Measurements from ENCODE around the gene ZMYM3. TPM values are rescaled to one million over a fixed set of nuclear protein-coding genes. Genes with fewer than 3 reads are reported as not detected.
"Not testable (repeated sequence)": the region's sequence is repeated elsewhere in the genome, so short reads cannot be mapped to it uniquely, and the experiment has no call there.

The ZMYM3 gene
- total and polyA plus RNA-seq, 9 of the 15 experiments (the other 6 are each of a cell fraction or from before 2014, with no cell fraction given), result 4.3 to 36.3 (median 16.8) TPM

DNA sequence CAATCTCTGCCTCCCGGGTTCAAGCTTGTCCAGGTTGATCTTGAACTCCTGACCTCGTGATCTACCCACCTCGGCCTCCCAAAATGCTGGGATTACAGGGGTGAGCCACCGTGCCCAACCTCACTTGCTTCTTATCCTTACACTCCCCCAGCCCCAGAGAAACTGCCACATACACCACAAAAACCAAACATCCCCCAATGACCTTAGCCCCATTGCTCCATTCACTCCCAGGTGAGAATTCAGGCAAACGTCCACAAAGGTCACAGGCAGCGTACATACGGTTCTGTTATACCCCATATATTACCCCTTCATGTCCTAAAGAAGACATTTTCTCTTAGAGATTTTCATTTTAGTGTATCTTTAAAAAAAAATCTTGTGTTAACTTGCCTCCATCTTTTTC, 46.6 kb upstream of the ZMYM3 start:
- H3K4me2 ChIP-seq (ENCODE audit: insufficient read depth, low read length); H3K27ac ChIP-seq (ENCODE audit: extremely low read depth, low read depth, low read length); H3K27me3 ChIP-seq (ENCODE audit: control insufficient read depth in 2 of 2, insufficient read depth in 2 of 2, low read length in 2 of 2); intact Hi-C loops (cut with micrococcal nuclease); CTCF ChIA-PET (ENCODE audit: low intra/inter-chr PET ratio); H3K9ac ChIP-seq (ENCODE audit: insufficient read depth in 1 of 2, low read depth in 2 of 2, low read length in 2 of 2); H3K9me1 ChIP-seq (ENCODE audit: control insufficient read depth, insufficient read depth, low read length); H3K9me3 ChIP-seq (replicated peaks; ENCODE audit: control insufficient read depth, insufficient read depth, low read depth, low read length); H3K79me2 ChIP-seq (ENCODE audit: control insufficient read depth, insufficient read depth, low read length); in situ Hi-C loops (cut with MboI); H2AFZ ChIP-seq (ENCODE audit: low read depth, low read length); H3K4me3 ChIP-seq; H4K20me1 ChIP-seq (replicated peaks; ENCODE audit: control insufficient read depth, insufficient read depth, low read length); DNase-seq (ENCODE audit: extremely low read depth in 1 of 4, low spot score in 3 of 4); TF ChIP-seq MYNN (CRISPR knock-in tag; IDR thresholded peaks at IDR 0.05): not testable (repeated sequence)
- 0 out of 2 replicates have a peak, but pooled peaks have one; percentile 16 for TF ChIP-seq MYNN (IDR thresholded peaks at IDR 0.05)
- TF ChIP-seq POLR2A (conservative IDR thresholded peaks at IDR 0.05), result 0 out of 2 replicates have a peak, but pooled peaks have one; percentile 25
- ATAC-seq (peak; percentile 20), FAIRE-seq (peak; percentile 65)
- TSS peak; percentile 84 for BruUV-seq (replicated peaks)
- WGBS (ENCODE audit: insufficient coverage, low coverage, missing lambda C conversion rate), result 80% methylated on average over 3 of the region's 7 CpGs
- Histone ChIP-seq H3K4me1 (replicated peaks in 1 of 2; ENCODE audit: control insufficient read depth in 2 of 2, insufficient read depth in 2 of 2, low read length in 2 of 2) (peaks cover 0 to 14% of the 10 kb centered on the region in 2 experiments; a peak in 3 of 5 replicates), H3K36me3 (ENCODE audit: control insufficient read depth, insufficient read depth, low read length) (peaks cover 58% of the 10 kb centered on the region)
- POLR2A ChIA-PET, result interaction anchor here (0.6 to 1.6 kb wide), 4 partner anchors 17 to 330 kb away, joined by 3 read pairs; partner anchors contain the start of gene NONO

DNA sequence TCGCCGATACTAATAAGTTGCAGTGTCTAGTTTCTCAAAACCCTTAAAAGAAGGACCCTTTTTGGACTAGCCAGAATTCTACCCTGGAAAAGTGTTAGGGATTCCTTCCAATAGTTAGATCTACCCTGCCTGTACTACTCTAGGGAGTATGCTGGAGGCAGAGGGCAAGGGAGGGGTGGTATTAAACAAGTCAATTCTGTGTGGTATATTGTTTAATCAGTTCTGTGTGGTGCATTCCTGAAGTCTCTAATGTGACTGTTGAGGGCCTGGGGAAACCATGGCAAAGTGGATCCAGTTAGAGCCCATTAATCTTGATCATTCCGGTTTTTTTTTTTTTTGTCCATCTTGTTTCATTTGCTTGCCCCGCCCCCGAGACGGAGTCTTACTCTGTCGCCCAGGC, 46.1 kb upstream of the ZMYM3 start:
- H3K4me3 ChIP-seq; H4K20me1 ChIP-seq (replicated peaks; ENCODE audit: control insufficient read depth, insufficient read depth, low read length); H3K27ac ChIP-seq (ENCODE audit: extremely low read depth, low read depth, low read length); H2AFZ ChIP-seq (ENCODE audit: low read depth, low read length); intact Hi-C loops (cut with micrococcal nuclease); in situ Hi-C loops (cut with MboI); H3K79me2 ChIP-seq (ENCODE audit: control insufficient read depth, insufficient read depth, low read length); DNase-seq (ENCODE audit: extremely low read depth in 1 of 4, low spot score in 3 of 4); H3K9ac ChIP-seq (ENCODE audit: insufficient read depth in 1 of 2, low read depth in 2 of 2, low read length in 2 of 2); CTCF ChIA-PET (ENCODE audit: low intra/inter-chr PET ratio); H3K9me1 ChIP-seq (ENCODE audit: control insufficient read depth, insufficient read depth, low read length); H3K4me2 ChIP-seq (ENCODE audit: insufficient read depth, low read length); H3K27me3 ChIP-seq (ENCODE audit: control insufficient read depth in 2 of 2, insufficient read depth in 2 of 2, low read length in 2 of 2); H3K9me3 ChIP-seq (replicated peaks; ENCODE audit: control insufficient read depth, insufficient read depth, low read depth, low read length); BruUV-seq (replicated peaks); FAIRE-seq: not testable (repeated sequence)
- Histone ChIP-seq H3K4me1 (replicated peaks in 1 of 2; ENCODE audit: control insufficient read depth in 2 of 2, insufficient read depth in 2 of 2, low read length in 2 of 2) (peaks cover 0 to 14% of the 10 kb centered on the region in 2 experiments; a peak in 3 of 5 replicates), H3K36me3 (ENCODE audit: control insufficient read depth, insufficient read depth, low read length) (peaks cover 61% of the 10 kb centered on the region)
- ATAC-seq, result peak; percentile 7
- WGBS (ENCODE audit: insufficient coverage, low coverage, missing lambda C conversion rate), result 89% methylated on average over 5 of the region's 7 CpGs
- POLR2A ChIA-PET, result interaction anchor here (0.6 to 0.7 kb wide), 3 partner anchors 17 to 76 kb away, joined by 3 read pairs; partner anchors contain the start of gene NONO

All from K562 (cell line).